ENCODE results near the gene SERINC5.

DNA sequence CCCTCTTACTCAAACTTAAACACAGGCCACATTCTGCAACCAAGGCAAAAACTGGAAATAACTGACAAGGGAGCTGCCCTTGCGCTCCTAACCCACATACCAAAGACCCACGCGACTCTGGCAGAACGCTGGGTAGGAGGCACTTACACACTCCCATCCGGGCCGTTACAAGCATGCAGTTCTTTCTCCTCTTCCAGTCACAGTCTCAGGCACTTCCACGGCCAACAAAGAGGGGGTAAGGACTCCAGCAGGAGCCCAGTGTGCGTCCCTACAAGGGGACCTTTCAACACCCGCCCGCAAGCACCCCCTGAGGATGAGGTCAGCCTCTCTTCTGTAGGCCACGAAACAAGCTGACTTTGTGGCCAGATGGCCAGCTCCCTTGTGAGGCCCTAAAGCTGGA lies 57.4 kb downstream of the SERINC5 start:
- TF ChIP-seq, protein P1, sequence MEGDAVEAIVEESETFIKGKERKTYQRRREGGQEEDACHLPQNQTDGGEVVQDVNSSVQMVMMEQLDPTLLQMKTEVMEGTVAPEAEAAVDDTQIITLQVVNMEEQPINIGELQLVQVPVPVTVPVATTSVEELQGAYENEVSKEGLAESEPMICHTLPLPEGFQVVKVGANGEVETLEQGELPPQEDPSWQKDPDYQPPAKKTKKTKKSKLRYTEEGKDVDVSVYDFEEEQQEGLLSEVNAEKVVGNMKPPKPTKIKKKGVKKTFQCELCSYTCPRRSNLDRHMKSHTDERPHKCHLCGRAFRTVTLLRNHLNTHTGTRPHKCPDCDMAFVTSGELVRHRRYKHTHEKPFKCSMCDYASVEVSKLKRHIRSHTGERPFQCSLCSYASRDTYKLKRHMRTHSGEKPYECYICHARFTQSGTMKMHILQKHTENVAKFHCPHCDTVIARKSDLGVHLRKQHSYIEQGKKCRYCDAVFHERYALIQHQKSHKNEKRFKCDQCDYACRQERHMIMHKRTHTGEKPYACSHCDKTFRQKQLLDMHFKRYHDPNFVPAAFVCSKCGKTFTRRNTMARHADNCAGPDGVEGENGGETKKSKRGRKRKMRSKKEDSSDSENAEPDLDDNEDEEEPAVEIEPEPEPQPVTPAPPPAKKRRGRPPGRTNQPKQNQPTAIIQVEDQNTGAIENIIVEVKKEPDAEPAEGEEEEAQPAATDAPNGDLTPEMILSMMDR (IDR thresholded peaks at IDR 0.05; ENCODE audit: extremely low read depth in 1 of 2, insufficient read depth in 1 of 2, low read depth in 1 of 2, low read length in 2 of 2) = no peak
- no peak for TF ChIP-seq POLR2AphosphoS5 (IDR thresholded peaks at IDR 0.05; ENCODE audit: insufficient read depth, low read depth, low read length)
- TF ChIP-seq FOS (IDR thresholded peaks at IDR 0.05; ENCODE audit: borderline replicate concordance, insufficient read depth, low read length) = no peak
- no peak for TF ChIP-seq EZH2 (IDR thresholded peaks at IDR 0.05; ENCODE audit: borderline replicate concordance, low read depth, low read length, severe bottlenecking)
- no peak for TF ChIP-seq POLR2A (IDR thresholded peaks at IDR 0.05; ENCODE audit: low read depth, low read length)
- TF ChIP-seq, protein P2, sequence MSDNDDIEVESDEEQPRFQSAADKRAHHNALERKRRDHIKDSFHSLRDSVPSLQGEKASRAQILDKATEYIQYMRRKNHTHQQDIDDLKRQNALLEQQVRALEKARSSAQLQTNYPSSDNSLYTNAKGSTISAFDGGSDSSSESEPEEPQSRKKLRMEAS (IDR thresholded peaks at IDR 0.05; ENCODE audit: insufficient read depth, insufficient read length) = no peak
- TF ChIP-seq JUN (IDR thresholded peaks at IDR 0.05; ENCODE audit: borderline replicate concordance, insufficient read depth, insufficient read length, low read depth) = no peak
- no peak for TF ChIP-seq MYC (IDR thresholded peaks at IDR 0.05; ENCODE audit: low read depth, low read length)
- no peak for TF ChIP-seq GATA2 (IDR thresholded peaks at IDR 0.05; ENCODE audit: insufficient read depth, insufficient read length, low read depth, low read length)

Measured in endothelial cell of umbilical vein (primary cell).